ENCODE results near the gene CLN5. TPM values are rescaled to one million over a fixed set of nuclear protein-coding genes. Genes with fewer than 3 reads are reported as not detected.

The CLN5 gene
- total and polyA plus RNA-seq, 2 experiments from 2014 or later: 6.5 to 9.5 TPM

DNA sequence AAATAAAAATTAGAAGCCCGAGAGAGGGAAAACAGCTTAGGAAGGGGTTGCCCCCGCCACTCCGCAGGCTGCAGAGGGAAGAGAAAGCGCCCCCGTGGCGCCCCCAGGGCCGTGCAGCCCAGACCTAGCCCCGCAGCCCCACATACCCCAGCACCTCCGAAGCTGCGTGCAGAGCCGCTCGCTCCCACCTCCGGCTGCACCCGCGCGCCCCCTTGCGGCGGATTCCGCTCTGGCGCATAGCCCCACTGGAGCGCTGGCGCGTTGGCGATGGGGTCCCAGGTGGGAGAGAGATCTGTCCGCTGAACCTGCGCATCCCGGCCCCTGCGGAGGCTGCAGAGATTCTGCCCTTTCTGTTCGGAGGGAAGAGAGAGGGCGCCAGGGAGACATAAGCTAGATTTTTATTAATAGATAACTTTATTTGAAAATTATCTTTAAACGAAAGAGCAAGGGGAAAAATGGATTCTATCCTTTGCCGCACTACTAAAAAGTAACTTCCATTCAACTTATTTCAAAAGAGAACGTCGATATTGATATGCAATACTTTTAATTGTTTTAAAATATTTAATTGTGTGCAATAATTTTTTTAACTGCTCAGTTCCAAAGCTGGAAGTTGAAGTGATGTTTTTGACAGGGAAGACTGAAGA lies 11.7 kb upstream of the CLN5 start (continued):
- TF ChIP-seq, protein P1, sequence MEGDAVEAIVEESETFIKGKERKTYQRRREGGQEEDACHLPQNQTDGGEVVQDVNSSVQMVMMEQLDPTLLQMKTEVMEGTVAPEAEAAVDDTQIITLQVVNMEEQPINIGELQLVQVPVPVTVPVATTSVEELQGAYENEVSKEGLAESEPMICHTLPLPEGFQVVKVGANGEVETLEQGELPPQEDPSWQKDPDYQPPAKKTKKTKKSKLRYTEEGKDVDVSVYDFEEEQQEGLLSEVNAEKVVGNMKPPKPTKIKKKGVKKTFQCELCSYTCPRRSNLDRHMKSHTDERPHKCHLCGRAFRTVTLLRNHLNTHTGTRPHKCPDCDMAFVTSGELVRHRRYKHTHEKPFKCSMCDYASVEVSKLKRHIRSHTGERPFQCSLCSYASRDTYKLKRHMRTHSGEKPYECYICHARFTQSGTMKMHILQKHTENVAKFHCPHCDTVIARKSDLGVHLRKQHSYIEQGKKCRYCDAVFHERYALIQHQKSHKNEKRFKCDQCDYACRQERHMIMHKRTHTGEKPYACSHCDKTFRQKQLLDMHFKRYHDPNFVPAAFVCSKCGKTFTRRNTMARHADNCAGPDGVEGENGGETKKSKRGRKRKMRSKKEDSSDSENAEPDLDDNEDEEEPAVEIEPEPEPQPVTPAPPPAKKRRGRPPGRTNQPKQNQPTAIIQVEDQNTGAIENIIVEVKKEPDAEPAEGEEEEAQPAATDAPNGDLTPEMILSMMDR (conservative IDR thresholded peaks at IDR 0.05; ENCODE audit: low read depth in 2 of 2): peak; percentile 86 to 97

DNA sequence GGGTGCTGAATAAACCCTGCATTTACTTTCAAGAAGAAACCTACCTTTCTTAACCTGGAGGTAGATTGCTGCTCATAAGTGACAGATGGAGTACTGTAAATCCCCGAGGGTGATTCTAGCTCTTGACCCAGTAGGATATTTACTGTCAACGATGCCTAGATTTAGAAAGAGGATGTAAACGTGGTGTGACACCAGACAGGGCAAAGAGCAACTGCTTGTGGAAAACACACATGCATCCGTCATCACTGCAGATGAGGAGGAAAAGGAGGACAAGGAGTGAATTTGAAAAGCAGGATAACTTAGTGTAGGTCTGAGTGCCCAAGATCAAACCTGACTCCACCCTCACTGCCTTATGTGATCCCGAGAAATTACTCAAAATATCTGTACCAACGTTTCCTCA lies 9.8 kb upstream of the CLN5 start:
- Histone ChIP-seq H3K79me2 (replicated peaks; ENCODE audit: insufficient read depth) (no peaks in the 10 kb centered on the region), H3K9me2 (ENCODE audit: insufficient read depth) (no peaks in the 10 kb centered on the region), H3K36me3 (ENCODE audit: insufficient read depth) (no peaks in the 10 kb centered on the region), H3K4me2 (no peak overlapping the region), H3K27me3 (ENCODE audit: insufficient read depth) (no peaks in the 10 kb centered on the region), H2AFZ (no peak overlapping the region), H3F3A (replicated peaks; ENCODE audit: low read depth) (no peaks in the 10 kb centered on the region), H3K27ac (ENCODE audit: low read depth) (no peak overlapping the region), H3K4me3 (no peak overlapping the region), H4K20me1 (replicated peaks; ENCODE audit: insufficient read depth) (no peaks in the 10 kb centered on the region), H3K4me1 (ENCODE audit: insufficient read depth) (no peaks in the 10 kb centered on the region; the same call in 1 of the 2 replicates)
- H3K36me3 Mint-ChIP-seq (ENCODE audit: low read depth): no peaks in the 10 kb centered on the region
- DNase-seq (ENCODE audit: low spot score) (no peak), ATAC-seq (no peak)
- peaks cover 2% of the 10 kb centered on the region for H3K27me3 Mint-ChIP-seq (ENCODE audit: insufficient read depth, low read depth, poor library complexity)
- no peak overlapping the region for H3K27ac Mint-ChIP-seq
- H3K4me3 Mint-ChIP-seq: no peak overlapping the region
- no peaks in the 10 kb centered on the region for H3K9me3 Mint-ChIP-seq
- H3K4me1 Mint-ChIP-seq: no peaks in the 10 kb centered on the region
- TF ChIP-seq STAT1 (IDR thresholded peaks at IDR 0.05; ENCODE audit: unreplicated experiment) (no peak), JUNB (IDR thresholded peaks at IDR 0.05; ENCODE audit: unreplicated experiment) (no peak), CREB1 (CRISPR knock-in tag; IDR thresholded peaks at IDR 0.05; ENCODE audit: low read depth) (no peak), ZNF114 (CRISPR knock-in tag; IDR thresholded peaks at IDR 0.05) (no peak), POLR2AphosphoS5 (IDR thresholded peaks at IDR 0.05; ENCODE audit: low read depth) (no peak), EZH2 (IDR thresholded peaks at IDR 0.05; ENCODE audit: low read depth, unreplicated experiment) (no peak)
- TF ChIP-seq, protein P2, sequence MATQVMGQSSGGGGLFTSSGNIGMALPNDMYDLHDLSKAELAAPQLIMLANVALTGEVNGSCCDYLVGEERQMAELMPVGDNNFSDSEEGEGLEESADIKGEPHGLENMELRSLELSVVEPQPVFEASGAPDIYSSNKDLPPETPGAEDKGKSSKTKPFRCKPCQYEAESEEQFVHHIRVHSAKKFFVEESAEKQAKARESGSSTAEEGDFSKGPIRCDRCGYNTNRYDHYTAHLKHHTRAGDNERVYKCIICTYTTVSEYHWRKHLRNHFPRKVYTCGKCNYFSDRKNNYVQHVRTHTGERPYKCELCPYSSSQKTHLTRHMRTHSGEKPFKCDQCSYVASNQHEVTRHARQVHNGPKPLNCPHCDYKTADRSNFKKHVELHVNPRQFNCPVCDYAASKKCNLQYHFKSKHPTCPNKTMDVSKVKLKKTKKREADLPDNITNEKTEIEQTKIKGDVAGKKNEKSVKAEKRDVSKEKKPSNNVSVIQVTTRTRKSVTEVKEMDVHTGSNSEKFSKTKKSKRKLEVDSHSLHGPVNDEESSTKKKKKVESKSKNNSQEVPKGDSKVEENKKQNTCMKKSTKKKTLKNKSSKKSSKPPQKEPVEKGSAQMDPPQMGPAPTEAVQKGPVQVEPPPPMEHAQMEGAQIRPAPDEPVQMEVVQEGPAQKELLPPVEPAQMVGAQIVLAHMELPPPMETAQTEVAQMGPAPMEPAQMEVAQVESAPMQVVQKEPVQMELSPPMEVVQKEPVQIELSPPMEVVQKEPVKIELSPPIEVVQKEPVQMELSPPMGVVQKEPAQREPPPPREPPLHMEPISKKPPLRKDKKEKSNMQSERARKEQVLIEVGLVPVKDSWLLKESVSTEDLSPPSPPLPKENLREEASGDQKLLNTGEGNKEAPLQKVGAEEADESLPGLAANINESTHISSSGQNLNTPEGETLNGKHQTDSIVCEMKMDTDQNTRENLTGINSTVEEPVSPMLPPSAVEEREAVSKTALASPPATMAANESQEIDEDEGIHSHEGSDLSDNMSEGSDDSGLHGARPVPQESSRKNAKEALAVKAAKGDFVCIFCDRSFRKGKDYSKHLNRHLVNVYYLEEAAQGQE (IDR thresholded peaks at IDR 0.05; ENCODE audit: unreplicated experiment): no peak
- TF ChIP-seq, protein P3, sequence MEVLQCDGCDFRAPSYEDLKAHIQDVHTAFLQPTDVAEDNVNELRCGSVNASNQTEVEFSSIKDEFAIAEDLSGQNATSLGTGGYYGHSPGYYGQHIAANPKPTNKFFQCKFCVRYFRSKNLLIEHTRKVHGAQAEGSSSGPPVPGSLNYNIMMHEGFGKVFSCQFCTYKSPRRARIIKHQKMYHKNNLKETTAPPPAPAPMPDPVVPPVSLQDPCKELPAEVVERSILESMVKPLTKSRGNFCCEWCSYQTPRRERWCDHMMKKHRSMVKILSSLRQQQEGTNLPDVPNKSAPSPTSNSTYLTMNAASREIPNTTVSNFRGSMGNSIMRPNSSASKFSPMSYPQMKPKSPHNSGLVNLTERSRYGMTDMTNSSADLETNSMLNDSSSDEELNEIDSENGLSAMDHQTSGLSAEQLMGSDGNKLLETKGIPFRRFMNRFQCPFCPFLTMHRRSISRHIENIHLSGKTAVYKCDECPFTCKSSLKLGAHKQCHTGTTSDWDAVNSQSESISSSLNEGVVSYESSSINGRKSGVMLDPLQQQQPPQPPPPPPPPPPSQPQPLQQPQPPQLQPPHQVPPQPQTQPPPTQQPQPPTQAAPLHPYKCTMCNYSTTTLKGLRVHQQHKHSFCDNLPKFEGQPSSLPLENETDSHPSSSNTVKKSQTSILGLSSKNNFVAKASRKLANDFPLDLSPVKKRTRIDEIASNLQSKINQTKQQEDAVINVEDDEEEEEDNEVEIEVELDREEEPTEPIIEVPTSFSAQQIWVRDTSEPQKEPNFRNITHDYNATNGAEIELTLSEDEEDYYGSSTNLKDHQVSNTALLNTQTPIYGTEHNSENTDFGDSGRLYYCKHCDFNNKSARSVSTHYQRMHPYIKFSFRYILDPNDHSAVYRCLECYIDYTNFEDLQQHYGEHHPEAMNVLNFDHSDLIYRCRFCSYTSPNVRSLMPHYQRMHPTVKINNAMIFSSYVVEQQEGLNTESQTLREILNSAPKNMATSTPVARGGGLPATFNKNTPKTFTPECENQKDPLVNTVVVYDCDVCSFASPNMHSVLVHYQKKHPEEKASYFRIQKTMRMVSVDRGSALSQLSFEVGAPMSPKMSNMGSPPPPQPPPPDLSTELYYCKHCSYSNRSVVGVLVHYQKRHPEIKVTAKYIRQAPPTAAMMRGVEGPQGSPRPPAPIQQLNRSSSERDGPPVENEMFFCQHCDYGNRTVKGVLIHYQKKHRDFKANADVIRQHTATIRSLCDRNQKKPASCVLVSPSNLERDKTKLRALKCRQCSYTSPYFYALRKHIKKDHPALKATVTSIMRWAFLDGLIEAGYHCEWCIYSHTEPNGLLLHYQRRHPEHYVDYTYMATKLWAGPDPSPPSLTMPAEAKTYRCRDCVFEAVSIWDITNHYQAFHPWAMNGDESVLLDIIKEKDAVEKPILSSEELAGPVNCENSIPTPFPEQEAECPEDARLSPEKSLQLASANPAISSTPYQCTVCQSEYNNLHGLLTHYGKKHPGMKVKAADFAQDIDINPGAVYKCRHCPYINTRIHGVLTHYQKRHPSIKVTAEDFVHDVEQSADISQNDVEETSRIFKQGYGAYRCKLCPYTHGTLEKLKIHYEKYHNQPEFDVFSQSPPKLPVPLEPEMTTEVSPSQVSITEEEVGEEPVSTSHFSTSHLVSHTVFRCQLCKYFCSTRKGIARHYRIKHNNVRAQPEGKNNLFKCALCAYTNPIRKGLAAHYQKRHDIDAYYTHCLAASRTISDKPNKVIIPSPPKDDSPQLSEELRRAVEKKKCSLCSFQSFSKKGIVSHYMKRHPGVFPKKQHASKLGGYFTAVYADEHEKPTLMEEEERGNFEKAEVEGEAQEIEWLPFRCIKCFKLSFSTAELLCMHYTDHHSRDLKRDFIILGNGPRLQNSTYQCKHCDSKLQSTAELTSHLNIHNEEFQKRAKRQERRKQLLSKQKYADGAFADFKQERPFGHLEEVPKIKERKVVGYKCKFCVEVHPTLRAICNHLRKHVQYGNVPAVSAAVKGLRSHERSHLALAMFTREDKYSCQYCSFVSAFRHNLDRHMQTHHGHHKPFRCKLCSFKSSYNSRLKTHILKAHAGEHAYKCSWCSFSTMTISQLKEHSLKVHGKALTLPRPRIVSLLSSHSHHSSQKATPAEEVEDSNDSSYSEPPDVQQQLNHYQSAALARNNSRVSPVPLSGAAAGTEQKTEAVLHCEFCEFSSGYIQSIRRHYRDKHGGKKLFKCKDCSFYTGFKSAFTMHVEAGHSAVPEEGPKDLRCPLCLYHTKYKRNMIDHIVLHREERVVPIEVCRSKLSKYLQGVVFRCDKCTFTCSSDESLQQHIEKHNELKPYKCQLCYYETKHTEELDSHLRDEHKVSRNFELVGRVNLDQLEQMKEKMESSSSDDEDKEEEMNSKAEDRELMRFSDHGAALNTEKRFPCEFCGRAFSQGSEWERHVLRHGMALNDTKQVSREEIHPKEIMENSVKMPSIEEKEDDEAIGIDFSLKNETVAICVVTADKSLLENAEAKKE (CRISPR knock-in tag; IDR thresholded peaks at IDR 0.05): no peak
- TF ChIP-seq, protein P4, sequence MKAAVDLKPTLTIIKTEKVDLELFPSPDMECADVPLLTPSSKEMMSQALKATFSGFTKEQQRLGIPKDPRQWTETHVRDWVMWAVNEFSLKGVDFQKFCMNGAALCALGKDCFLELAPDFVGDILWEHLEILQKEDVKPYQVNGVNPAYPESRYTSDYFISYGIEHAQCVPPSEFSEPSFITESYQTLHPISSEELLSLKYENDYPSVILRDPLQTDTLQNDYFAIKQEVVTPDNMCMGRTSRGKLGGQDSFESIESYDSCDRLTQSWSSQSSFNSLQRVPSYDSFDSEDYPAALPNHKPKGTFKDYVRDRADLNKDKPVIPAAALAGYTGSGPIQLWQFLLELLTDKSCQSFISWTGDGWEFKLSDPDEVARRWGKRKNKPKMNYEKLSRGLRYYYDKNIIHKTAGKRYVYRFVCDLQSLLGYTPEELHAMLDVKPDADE (IDR thresholded peaks at IDR 0.05): no peak

Data from GM23338 (cell line).